Medulla oblongata (tissue), 1 donor: Measurements from ENCODE around the gene SNAP25.

Experiments
- DNase-seq: peaks from one replicate; pipeline ENCODE4 v3.0.0-alpha.2; 2015; ENCODE audit errors: extremely low spot score

The SNAP25 gene

DNA sequence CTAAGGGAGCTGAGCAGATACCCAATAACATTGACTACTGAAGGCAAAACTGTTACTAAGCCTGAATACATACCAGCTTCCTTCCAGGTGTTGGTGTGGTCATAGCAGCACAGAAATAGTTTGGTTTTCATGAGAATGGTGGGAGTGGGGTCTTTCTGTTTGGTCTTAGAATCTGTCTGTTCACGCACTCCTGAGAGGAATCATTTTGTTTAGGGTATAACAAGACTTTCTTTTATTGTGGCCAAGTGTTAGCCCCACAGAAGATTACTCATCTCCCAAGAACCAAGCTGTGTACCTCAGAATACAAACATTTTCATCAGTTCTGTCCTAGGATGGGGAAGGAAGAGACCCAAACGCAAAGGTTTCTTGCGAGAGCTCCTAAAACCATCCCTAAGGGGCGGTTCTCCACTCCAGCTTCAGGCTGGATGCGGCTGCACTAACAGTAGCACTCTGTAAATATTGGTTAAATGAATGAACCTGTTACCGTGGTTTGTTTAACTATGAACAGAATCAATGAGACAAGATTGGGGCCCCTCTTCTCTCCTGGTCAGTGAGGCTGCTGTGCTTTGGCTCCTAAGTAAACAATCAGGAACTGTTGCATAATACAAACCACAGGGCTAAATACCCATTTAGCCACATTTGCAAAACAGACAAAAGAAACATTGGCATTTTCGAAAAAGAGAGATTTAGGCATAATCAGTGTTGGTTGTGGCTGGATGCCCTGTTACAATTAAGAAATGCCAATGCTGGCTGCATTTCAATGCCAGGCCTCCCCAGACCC lies 44.9 kb downstream of the SNAP25 start:
- no peak for DNase-seq

DNA sequence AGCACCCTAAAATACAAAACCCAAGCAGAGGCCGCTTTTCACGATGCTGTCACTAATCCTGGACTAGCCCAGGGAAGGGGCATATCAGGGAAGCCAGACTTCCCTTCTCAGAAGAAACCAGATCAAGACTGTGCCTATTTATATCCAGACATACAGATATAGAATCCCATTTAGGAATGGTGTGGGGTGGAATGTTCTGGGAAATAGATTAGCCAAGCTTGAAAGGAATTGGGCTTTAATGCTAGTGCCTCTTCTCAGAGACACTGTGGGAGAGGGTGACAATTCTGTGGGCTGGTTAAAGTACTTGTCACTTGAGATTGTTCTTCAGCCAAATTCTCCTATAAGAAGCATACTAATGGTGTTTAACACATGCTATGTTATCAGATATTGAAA lies 45.5 kb downstream of the SNAP25 start:
- DNase-seq = no peak

DNA sequence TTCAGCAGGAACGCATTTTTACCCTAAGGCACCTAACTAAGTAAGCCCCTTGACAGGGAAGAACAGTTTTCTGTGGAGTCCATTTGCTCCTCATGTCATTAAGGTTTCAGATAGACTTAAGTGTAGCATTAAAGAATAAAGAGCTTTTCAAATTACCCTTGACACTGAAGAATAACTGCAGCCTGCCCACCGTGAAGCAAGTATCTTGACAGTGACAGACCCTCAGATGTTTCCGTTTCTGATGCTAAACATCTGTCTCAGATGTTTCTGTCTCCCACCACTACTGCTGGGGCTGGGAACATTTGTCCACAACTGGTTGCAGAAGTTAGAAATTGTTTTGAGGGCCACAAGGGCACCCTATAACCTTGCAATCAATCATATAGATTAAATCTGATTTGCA lies 50.0 kb downstream of the SNAP25 start:
- DNase-seq = no peak

DNA sequence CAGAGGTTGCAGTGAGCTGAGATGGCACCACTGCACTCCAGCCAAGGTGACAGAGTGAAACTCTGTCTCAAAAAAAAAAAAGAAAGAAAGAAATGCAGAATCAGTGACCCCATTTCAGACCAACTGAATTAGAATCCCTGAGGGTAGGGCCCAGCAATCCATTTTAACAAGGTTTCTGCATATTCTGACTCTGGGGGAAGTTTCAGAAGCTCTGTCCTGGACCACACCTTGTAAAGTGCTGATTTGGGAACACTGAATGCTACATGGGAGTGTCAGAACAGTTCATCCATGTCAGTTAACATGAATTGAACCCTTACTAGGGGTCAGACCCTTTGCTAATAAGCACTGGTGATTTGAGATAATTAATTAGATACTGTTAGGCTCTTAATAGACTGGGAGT lies 52.0 kb downstream of the SNAP25 start:
- no peak for DNase-seq

DNA sequence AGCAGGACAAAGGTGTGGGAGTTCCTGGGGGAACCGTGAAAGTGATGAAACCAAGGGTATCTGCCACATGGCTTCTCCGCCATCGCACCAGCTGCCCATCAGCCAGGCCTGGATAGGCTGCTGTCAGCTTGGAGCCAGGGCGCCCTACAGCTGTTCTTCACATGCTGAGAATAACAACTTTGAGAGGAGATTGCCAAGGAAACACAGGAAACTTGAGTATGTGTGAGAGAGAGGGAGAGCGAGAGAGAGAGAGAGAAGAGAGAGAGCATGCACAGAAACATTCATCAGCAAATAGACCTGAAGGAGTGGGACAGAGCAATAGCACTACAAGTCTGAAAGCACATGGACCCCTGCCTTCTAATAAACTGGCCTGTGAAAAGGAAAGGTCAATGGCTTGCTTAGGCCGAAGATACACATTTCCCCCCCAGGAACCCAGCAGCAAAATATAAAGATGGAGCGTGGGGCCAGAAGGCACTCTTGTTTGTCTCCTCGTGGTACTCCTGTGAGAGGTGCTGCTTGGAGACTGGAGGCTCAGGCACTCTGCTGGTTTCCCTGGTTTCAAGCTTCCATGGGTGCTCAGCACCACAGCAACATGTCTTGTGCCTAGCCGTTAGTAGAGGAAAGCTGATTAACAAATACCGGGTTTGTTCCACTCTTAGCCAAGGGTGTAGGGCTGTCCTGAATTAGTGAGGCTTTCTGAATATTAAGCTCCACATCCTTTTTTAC lies 53.0 kb downstream of the SNAP25 start:
- DNase-seq = no peak

DNA sequence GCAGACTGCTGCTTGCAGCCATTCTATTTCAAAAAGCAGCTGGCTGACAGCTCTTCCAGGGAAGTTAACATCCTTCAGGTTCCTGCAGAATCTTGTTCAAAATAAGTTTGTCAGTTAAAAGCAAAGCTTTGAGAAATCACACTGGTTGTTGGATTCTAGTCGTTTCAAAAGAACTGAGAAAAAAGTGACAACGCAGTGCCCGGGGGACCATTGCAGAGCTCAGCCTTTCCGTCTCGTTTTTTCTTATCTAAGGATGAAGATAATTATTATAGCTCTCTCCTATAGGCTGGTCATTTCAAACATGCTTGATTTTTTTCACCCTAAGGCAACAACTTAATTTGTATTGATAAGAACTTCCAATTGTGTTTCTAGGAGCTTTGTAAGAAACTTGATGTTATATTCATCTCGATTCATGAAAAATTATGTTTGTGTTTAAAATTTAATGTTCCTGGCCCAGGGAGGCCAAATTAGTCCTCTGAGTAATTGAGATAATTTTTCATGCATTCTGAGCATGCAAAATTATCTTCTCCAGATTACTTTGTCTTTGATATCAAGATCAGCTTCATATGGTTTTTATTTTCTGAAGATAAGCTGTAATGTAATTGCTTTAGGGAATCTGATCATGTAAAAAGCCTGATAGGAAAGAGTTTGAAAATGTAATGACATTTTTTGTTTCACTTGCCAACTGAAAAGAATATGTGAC lies 58.4 kb downstream of the SNAP25 start:
- DNase-seq = no peak

DNA sequence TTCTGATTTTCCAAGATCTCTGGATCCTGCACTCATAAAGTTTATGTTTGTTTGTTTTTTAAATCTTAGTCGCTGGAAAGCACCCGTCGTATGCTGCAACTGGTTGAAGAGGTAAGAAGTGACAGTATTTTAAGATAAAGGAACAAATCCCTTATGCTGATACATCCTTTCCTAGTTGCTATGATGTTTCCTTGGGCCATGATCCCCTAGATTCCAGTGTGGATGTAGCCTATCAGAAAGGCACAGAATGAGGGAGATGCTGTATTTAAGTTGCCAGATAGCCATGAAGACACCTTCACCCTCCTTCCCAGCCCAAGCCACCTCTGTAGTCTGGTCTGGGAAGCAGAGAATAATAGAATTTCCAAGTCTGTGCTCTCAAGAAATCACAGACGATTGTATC lies 59.0 kb downstream of the SNAP25 start:
- DNase-seq = no peak

DNA sequence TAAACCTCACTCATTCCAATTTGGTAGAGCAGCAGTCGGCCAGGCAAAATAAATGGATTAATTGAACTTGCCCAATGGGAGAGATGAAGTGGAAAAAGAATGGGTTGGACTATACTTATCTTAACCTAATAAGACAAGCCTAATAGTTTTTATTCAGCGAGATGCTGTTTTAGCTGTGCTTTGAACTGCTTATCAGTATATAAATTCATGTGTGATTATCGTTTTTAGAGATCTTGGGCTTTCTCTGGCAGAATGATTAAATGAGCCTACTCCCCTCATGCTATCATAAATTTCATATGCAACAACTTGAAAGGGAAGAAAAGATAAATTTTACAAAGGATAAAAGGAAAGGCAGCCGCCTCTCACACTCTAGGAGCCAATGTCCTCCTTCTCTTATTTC lies 59.8 kb downstream of the SNAP25 start:
- no peak for DNase-seq

DNA sequence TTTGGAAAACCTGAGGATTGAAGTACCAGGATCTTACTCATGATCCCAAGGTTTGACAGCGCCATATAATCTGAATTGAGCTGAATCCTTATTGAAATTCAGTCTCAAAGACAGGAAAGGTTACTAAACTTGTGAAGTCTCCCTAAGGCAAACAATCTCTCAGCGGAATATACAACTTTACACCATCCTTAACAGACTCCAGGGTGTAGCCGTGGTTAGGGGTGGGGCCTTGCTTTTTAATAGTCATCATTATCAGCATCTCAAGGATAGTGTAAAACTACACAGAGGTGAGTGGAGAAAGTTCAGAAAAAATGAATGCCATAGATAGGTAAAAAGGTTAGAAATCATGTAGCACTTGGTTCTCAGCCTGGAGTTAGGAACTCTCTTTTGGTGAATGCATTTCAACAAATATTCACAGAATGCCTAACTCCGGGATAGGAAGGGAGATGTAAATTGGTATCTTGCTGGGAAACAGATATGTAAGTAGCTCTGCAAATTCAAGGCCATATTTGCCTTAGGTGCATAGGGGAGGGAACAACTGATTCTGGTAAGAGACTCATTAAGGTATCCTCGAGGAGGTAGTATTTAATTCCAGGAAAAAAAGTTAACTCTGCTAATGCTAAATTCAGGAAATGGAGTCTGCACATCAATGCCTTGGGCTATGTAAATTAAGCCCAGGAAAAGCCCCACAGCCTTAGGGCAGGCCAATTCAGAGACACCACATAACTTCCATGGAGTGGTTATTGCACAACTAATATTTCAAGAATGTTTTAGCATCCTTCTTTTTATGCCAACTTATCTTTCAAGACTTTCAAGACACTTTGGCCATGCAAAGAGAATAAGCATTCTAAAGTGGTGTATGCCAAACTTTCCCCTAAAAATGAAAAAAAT lies 61.6 kb downstream of the SNAP25 start:
- DNase-seq = no peak

DNA sequence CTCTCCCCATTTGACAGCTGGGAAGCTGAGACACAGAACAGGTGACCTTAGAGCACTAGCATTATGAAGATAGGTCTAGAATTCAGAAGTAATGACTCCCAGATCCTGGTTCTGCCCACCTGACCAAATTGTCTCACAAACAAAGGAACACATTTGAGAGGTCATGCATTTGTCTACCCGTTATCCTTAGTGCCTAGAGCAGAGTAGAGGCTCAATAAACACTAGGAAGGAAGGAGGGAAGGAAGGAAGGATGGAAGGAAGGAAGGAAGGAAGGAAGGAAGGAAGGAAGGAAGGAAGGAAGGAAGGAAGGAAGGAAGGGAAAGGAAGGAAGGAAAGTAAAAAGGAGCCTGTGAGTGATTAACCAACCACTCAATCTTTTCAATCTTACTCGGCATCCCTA lies 63.3 kb downstream of the SNAP25 start:
- no peak for DNase-seq

DNA sequence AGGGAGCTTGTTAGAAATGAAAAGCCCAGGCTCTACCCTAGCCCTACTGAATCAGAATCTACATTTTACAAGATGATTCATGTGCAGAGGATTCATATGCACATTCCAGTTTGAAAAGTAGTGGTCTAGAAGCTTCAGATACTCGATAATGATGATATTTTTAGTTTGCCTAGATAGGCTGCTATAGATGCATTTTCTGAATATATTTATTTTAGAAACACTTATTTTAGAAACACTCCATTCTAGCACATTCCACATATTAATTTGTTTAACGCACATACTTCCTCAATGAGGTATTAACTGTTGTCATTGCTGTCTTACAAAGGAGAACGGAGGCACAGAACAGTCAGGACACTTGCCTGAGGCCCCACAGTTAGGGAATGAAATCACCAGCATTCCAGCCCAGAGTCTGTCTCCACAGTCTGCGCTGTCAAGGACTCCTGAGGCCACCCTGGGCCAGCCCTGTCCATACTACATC lies 64.4 kb downstream of the SNAP25 start:
- no peak for DNase-seq

DNA sequence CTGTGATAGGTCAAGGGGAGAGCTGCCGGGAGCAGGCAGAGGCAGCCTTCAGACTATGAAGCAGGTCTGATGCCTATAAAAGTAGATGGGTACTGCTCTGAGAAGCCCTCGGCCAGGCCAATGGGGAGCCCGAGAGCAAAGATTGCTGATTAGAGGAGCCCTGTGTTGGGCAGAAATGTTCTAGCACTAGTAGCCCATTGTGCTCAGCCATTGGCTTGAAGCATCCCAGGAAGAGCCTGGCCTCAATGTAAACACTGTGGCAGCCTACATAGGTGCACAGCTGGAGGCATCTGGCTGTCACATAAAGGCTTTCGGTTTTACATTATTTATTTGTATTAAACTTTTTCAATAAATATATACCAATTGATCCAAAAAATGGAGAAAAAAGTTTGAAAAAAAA lies 67.7 kb downstream of the SNAP25 start:
- no peak for DNase-seq

DNA sequence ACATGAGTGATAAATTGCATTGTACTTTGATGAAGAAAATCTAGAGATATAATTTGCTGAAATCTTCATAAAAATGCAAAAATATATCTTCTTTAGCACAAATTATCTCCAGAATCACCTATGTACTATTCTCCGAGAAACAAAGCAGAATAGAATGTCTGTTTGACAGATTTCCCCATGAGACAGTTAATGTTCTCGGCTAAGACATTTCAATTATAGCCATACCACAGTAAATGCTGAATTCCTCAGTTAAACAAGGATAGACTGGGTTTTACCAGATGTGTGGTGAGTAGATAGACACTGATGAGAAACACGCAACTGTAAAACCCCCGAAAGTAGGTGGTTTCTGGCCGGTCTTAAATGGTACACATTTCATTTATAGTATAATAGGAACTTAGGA lies 69.8 kb downstream of the SNAP25 start:
- no peak for DNase-seq

DNA sequence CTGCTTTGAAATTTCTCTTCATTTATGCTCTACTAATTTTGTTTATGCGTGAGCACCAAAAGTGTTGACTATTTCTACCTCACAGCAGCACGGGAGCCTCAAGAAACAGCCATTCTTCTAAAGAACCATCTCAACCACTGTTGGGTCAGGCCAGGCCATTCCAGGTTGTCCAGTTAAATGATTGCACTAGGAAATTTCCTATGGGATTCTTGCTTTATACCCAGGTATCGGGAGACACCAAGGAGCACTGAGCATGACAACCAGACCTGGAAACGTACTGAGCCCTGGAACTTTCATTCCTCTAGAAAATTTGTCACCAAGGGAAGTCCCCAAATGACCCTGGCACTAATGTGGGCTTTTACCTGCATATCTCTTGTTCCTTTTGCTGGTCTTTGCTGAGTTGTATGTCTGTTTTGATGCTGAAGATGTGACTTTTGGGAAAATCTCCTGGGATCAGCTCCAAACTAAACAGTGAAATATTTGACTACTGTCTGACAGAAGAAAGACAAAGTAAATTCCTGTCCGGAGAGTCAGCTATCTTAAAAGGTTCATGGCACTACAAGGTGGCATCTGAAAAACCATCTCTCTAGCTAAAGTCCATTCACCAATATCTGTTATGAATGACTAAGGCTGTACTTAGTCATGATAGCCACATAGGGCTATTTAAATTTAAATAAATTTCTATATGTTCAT lies 70.5 kb downstream of the SNAP25 start:
- no peak for DNase-seq

DNA sequence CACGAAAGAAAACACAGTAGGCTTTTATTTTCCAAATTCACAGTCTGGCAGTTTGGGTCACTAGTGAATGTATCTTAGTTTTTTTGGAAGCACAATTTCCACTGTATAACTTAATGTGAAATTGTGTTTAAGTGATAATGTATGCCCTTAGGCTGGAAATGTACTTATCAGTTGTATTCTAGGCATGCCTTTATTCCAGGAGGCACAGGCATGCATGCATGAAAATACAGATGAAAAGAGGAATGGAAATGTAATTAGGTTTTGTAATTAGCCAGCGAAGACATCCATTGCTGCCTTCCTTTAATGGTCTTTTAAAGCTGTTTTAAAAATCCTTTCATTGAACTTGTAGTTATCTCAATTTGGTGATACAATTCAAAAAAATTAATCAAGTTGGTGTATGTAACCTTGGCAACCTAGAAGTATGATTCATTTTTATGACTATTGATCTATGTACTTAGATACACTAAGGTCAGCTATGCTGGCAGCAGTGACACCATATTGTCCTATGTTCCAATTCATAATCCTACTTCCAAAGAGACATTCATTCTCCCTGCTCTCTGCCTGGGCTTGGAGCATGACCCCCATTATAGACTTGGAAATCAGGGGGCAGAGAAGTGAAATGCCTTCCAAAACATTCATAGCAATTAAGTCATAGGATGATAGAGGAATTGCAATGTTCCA lies 73.1 kb downstream of the SNAP25 start:
- DNase-seq = no peak

DNA sequence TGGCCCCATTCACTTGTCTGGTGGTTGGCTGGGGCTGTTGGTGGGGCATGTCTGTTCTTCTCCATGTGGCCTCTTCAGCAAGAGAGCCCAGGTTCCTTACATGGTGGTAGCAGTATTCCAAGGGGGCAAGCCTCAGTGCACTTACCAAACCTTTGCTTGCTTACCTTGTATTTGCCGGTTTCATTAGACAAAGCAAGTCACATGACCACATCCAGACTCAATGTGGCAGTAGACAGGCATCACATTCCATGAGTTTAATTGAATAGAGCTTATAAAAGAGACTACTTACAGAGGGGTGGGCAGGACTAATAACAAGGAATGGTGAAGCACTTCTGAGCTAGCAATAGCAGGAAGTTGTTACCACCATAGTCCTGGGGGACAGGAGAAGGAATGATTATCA lies 78.6 kb downstream of the SNAP25 start:
- DNase-seq = no peak

DNA sequence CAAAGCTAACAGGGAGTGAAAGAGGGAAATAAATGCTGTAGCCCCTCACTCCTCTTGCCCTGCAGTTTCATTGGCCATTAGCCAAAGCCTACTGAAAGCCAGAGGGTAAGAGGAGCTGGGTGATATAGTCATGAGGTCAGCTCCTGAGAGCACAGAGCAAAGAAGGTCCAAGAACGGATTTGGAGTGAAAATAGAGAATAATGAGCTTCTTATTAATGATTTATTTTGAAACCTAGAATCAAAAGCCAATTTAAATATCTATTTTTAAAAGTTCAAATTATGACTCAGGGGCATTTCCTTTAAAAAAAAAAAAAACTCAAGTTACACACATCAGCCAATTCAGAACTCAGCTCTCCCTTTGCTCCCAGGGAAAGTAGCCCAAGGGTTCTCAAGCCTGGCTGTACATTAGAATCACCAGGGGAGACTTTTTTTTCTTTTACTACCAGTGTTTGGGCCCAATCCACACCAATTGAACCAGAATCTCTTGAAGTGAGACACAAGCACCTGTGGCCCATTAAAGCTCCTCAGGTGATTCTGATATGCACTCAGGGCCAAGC lies 79.1 kb downstream of the SNAP25 start:
- DNase-seq = no peak

DNA sequence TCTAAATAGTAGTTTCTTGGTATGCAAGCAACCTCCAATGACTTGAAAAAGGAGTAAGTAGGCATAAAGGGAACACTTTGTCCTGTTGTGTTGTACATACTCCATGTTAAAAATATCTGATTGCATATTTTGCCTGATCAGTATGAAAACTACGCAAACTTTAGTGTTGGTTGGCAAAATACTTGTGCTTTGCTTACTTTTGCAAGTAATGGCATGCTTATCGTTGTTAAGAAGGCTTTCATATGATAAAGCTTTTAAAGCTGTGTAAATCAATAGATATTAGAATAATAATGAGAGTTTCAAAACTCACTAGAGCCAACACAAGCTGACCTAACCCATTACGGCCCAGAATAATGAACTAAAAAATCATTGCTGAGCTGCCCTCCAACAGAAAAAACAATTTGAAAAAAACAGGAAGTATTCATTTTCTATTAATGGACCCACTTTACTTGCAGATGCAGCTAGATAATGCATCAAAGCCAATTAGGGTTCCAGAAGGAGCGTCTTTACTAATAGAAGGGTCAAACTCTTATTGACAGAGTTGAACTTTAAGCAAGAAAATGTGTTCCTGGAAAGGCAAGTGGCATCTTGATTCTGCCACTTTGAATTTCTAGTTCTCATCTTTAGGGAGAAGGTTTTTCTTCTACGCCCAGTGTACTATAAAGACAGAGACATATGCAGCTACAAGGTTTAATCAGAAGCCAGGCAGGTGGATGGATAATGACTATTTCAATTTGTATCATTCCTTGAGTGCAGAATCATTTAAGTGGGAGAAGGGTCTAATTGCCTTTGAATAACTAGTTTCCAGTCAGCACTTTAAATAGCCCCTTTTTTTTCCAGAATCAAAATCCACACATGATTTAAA lies 82.2 kb downstream of the SNAP25 start:
- no peak for DNase-seq

DNA sequence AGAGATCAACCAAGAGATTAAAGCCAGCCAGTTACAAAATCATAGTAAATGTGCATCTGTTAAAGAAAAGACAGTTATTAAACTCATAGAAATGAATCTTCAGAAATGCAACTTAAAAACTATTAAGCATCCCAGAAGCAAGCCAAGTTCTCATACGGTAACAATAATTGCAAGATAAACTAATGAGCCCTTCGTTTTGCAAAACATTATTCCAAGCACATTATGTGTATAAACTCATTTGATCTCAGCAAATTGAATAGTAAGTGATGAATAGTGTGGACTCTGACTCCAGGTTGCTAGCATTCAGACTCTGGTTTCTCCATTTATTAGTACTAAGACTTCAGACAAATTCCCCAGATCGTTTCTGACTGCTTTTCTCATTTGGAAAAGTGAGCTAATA lies 85.2 kb downstream of the SNAP25 start:
- no peak for DNase-seq
